Neuronal stem cell (in vitro differentiated cells): ENCODE measurements around the gene GPR162.

Source experiments
- DNase-seq: peaks from one replicate; pipeline ENCODE4 v3.0.0-alpha.2; 2013; ENCODE audit warnings: low spot score
- H2AFZ ChIP-seq: one replicate; pipeline ENCODE4 v1.6.1; 2013; ENCODE audit warnings: mild to moderate bottlenecking, low read length, inconsistent platforms
- H2AK5ac ChIP-seq: 2 replicates; pipeline ENCODE4 v1.6.1; 2013; ENCODE audit warnings: low read depth, mild to moderate bottlenecking, inconsistent platforms, low read length, moderate library complexity, mixed read lengths
- H2BK120ac ChIP-seq: 2 replicates; pipeline ENCODE4 v1.6.1; 2013; ENCODE audit warnings: low read depth, mild to moderate bottlenecking, inconsistent platforms, low read length, moderate library complexity, mixed read lengths
- H2BK12ac ChIP-seq: one replicate; pipeline ENCODE4 v1.6.1; 2013; ENCODE audit warnings: low read length, inconsistent platforms
- H2BK15ac ChIP-seq: 2 replicates; pipeline ENCODE4 v1.6.1; 2013; ENCODE audit warnings: mild to moderate bottlenecking, low read length, inconsistent platforms, mixed read lengths
- H2BK5ac ChIP-seq: one replicate; pipeline ENCODE4 v1.6.1; 2013; ENCODE audit warnings: inconsistent platforms, mild to moderate bottlenecking, low read length, moderate library complexity
- H3K14ac ChIP-seq: one replicate; pipeline ENCODE4 v1.6.1; 2013; ENCODE audit warnings: low read length, inconsistent platforms
- H3K18ac ChIP-seq: 2 replicates; pipeline ENCODE4 v1.6.1; 2013; ENCODE audit warnings: low read length, inconsistent platforms
- H3K23ac ChIP-seq: 2 replicates; pipeline ENCODE4 v1.6.1; 2013; ENCODE audit warnings: low read depth, mild to moderate bottlenecking, mixed read lengths, low read length, inconsistent platforms; ENCODE audit not compliant: poor library complexity
- H3K27ac ChIP-seq: replicated peaks from 3 replicates; pipeline ENCODE4 v1.5.1; 2013; ENCODE audit warnings: low read length, inconsistent platforms
- H3K27me3 ChIP-seq, 3 experiments: 2 replicates each; pipeline ENCODE4 v1.6.1; 2013; ENCODE audit warnings: low read length in 3 of 3, mild to moderate bottlenecking in 2 of 3, inconsistent platforms in 1 of 3, low read depth in 1 of 3, mixed read lengths in 1 of 3, moderate library complexity in 1 of 3; ENCODE audit not compliant: control insufficient read depth in 3 of 3, insufficient read depth in 3 of 3
- H3K36me3 ChIP-seq, 2 donors: replicated peaks in 1 of 2; 2 replicates each; pipeline ENCODE4 v1.6.1; 2013; ENCODE audit warnings: low read length in 2 of 2; ENCODE audit not compliant: control insufficient read depth in 2 of 2, insufficient read depth in 2 of 2
- H3K4ac ChIP-seq: 2 replicates; pipeline ENCODE4 v1.6.1; 2013; ENCODE audit warnings: inconsistent platforms, mild to moderate bottlenecking, low read length, moderate library complexity
- H3K4me1 ChIP-seq, 2 donors: 1 replicate in 1 of 2; 2 replicates in 1 of 2; pipeline ENCODE4 v1.6.1; 2013; ENCODE audit warnings: low read length in 2 of 2, low read depth in 1 of 2; ENCODE audit not compliant: control insufficient read depth in 2 of 2, insufficient read depth in 1 of 2
- H3K4me2 ChIP-seq: one replicate; pipeline ENCODE4 v1.6.1; 2013; ENCODE audit warnings: mild to moderate bottlenecking, low read length, inconsistent platforms; ENCODE audit not compliant: insufficient read depth, poor library complexity, severe bottlenecking
- H3K4me3 ChIP-seq, 2 donors: 2 replicates each; pipeline ENCODE4 v1.5.1; 2013; ENCODE audit warnings: low read length in 2 of 2, mild to moderate bottlenecking in 2 of 2, inconsistent platforms in 1 of 2, moderate library complexity in 1 of 2
- H3K79me1 ChIP-seq: one replicate; pipeline ENCODE4 v1.6.1; 2013; ENCODE audit warnings: low read depth, mild to moderate bottlenecking, inconsistent platforms, low read length, moderate library complexity
- H3K9ac ChIP-seq: one replicate; pipeline ENCODE4 v1.6.1; 2013; ENCODE audit warnings: mild to moderate bottlenecking, low read depth, low read length, inconsistent platforms; ENCODE audit not compliant: poor library complexity
- H3K9me3 ChIP-seq, 2 donors: replicated peaks in 1 of 2; 2 replicates each; pipeline versions ENCODE3 to v1.6.1; 2013; ENCODE audit warnings: low read length in 2 of 2, mild to moderate bottlenecking in 2 of 2, inconsistent platforms in 1 of 2, low read depth in 1 of 2, mixed read lengths in 1 of 2, moderate library complexity in 1 of 2; ENCODE audit not compliant: control insufficient read depth in 2 of 2, insufficient read depth in 1 of 2
- H4K8ac ChIP-seq: one replicate; pipeline ENCODE4 v1.6.1; 2013; ENCODE audit warnings: low read depth, mild to moderate bottlenecking, inconsistent platforms, low read length, moderate library complexity
- H4K91ac ChIP-seq: one replicate; pipeline ENCODE4 v1.6.1; 2013; ENCODE audit warnings: low read length, low read depth, mild to moderate bottlenecking, inconsistent platforms; ENCODE audit not compliant: poor library complexity
- WGBS, 2 donors: extraction: QIAGEN DNeasy Blood & Tissue Kit; methylation state at CpG; one replicate each; pipeline ENCODE4 v1.1.7; 2013; ENCODE audit warnings: missing lambda C conversion rate in 2 of 2, mixed read lengths in 1 of 2; ENCODE audit not compliant: insufficient read length in 2 of 2, insufficient replicate concordance in 1 of 2; ENCODE audit errors: extremely low coverage in 2 of 2; 5-methylcytosine and 5-hydroxymethylcytosine counted together

Gene GPR162

GRCh38 chr12:6866163-6866919 lies 44.7 kb downstream of the GPR162 start:
- Histone ChIP-seq H3K14ac (no peak overlapping the region), H3K79me1 (peaks cover 8% of the 10 kb centered on the region), H2AFZ (peak overlapping the region; percentile 84), H2BK15ac (peak overlapping the region; percentile 43), H3K18ac (peak overlapping the region; percentile 76), H4K91ac (no peak overlapping the region), H3K4me3 (peak overlapping the region; percentile 74 to 77), H3K27me3 (no peaks in the 10 kb centered on the region), H3K9me3 (peaks cover 0 to 2% of the 10 kb centered on the region in 2 donors), H3K9ac (peak overlapping the region; percentile 87), H2BK12ac (no peak overlapping the region), H2BK120ac (peak overlapping the region; percentile 69), H3K4me1 (peaks cover 6 to 17% of the 10 kb centered on the region in 2 donors), H3K4ac (no peak overlapping the region), H3K27ac (no peak overlapping the region), H3K23ac (peak overlapping the region; percentile 38), H3K36me3 (peaks cover 37 to 77% of the 10 kb centered on the region in 2 donors), H2BK5ac (peak overlapping the region; percentile 95), H2AK5ac (peak overlapping the region; percentile 82), H3K4me2 (peak overlapping the region; percentile 92), H4K8ac (no peak overlapping the region)
- WGBS, 2 donors: no CpG with 5 or more reads among the region's 19 CpGs
- DNase-seq: no peak

GRCh38 chr12:6866920-6867412 lies 45.3 kb downstream of the GPR162 start:
- peak overlapping the region; percentile 77 for H3K14ac ChIP-seq
- no peak for DNase-seq
- peak overlapping the region; percentile 69 for H2BK120ac ChIP-seq
- peaks cover 32 to 77% of the 10 kb centered on the region in 2 donors for H3K36me3 ChIP-seq
- peak overlapping the region; percentile 16 for H4K91ac ChIP-seq
- peak overlapping the region; percentile 74 to 77 for H3K4me3 ChIP-seq
- peak overlapping the region; percentile 76 for H3K18ac ChIP-seq
- no peak overlapping the region for H3K27ac ChIP-seq
- peak overlapping the region; percentile 12 for H3K4ac ChIP-seq
- H4K8ac ChIP-seq: no peak overlapping the region
- peak overlapping the region; percentile 87 for H3K9ac ChIP-seq
- peak overlapping the region; percentile 92 for H3K4me2 ChIP-seq
- no peaks in the 10 kb centered on the region for H3K27me3 ChIP-seq
- H2BK15ac ChIP-seq: peak overlapping the region; percentile 43
- peak overlapping the region; percentile 84 for H2AFZ ChIP-seq
- H2BK5ac ChIP-seq: peak overlapping the region; percentile 95
- peaks cover 9 to 19% of the 10 kb centered on the region in 2 donors for H3K4me1 ChIP-seq
- H2AK5ac ChIP-seq: peak overlapping the region; percentile 82
- peaks cover 0 to 2% of the 10 kb centered on the region in 2 donors for H3K9me3 ChIP-seq
- H3K79me1 ChIP-seq: peaks cover 8% of the 10 kb centered on the region
- peak overlapping the region; percentile 83 for H3K23ac ChIP-seq
- H2BK12ac ChIP-seq: peak overlapping the region; percentile 33
- no CpG with 5 or more reads among the region's 33 CpGs for WGBS, 2 donors

- H3K4me2 ChIP-seq: peak within 1 kb of the TSS; percentile 92
- H4K91ac ChIP-seq: peak within 1 kb of the TSS; percentile 80
- peak within 1 kb of the TSS; percentile 64 for H3K27ac ChIP-seq
- H3K79me1 ChIP-seq: peaks cover 8% of the 10 kb centered on the region
- peak within 1 kb of the TSS; percentile 43 for H2BK15ac ChIP-seq
- H3K27me3 ChIP-seq: no peaks in the 10 kb centered on the region
- H3K4me3 ChIP-seq: peak within 1 kb of the TSS; percentile 74 to 95
- H2AK5ac ChIP-seq: peak within 1 kb of the TSS; percentile 96
- H2BK120ac ChIP-seq: peak within 1 kb of the TSS; percentile 69
- no peak for DNase-seq
- H3K23ac ChIP-seq: peak within 1 kb of the TSS; percentile 87
- peak within 1 kb of the TSS; percentile 95 for H2BK5ac ChIP-seq
- H3K14ac ChIP-seq: peak within 1 kb of the TSS; percentile 85
- peak within 1 kb of the TSS; percentile 99 for H3K18ac ChIP-seq
- peak within 1 kb of the TSS; percentile 33 for H2BK12ac ChIP-seq
- H3K4me1 ChIP-seq: peaks cover 13 to 22% of the 10 kb centered on the region in 2 donors
- peaks cover 0 to 2% of the 10 kb centered on the region in 2 donors for H3K9me3 ChIP-seq
- WGBS, 2 donors: no CpG with 5 or more reads among the region's 86 CpGs
- peak within 1 kb of the TSS; percentile 99 for H3K9ac ChIP-seq
- peaks cover 30 to 74% of the 10 kb centered on the region in 2 donors for H3K36me3 ChIP-seq
- H3K4ac ChIP-seq: peak within 1 kb of the TSS; percentile 69
- no peak within 1 kb of the TSS for H4K8ac ChIP-seq
- H2AFZ ChIP-seq: peak within 1 kb of the TSS; percentile 84
Measured at GRCh38 chr12:6867413-6868210, 46.0 kb downstream of the GPR162 start, which contains the start of gene TPI1. Gene TPI1 (plus strand): TSS chr12:6867531. CDS start chr12:6867567, 36 bp downstream.
